ENCODE results near the gene NKX6-2.

GRCh38 chr10:132750936-132751335 is 35.0 kb downstream of the NKX6-2 start:
- TF ChIP-seq PKNOX1 (IDR thresholded peaks at IDR 0.05) (no peak), SP1 (IDR thresholded peaks at IDR 0.05) (no peak), ELF4 (IDR thresholded peaks at IDR 0.05) (no peak), ZNF384 (IDR thresholded peaks at IDR 0.05) (no peak), FOXK2 (IDR thresholded peaks at IDR 0.05) (no peak), FOXA1 (IDR thresholded peaks at IDR 0.05) (no peak), L3MBTL2 (conservative IDR thresholded peaks at IDR 0.05) (no peak), ARNT (IDR thresholded peaks at IDR 0.05) (no peak), HDGF (IDR thresholded peaks at IDR 0.05; ENCODE audit: borderline replicate concordance) (no peak)

All from HEK293T (cell line).